Activated T-helper 1 cell treated with anti-CD3 and anti-CD28 coated beads, Interleukin-12 subunit alpha, Interleukin-12 subunit beta, Interleukin-2, Interleukin-4 antibody, amounts not matched to agents 30 ng/mL and 10 ng/mL and 1 ng/mL, durations not matched to agents 14 hours and 24 hours and 36 hours (primary cell): Measurements from ENCODE around the gene METTL26. TPM values are rescaled to one million over a fixed set of nuclear protein-coding genes. Genes with fewer than 3 reads are reported as not detected.
A peak's percentile ranks its signal among the peaks of the same experiment; 100 is the strongest.

Source experiments
- DNase-seq: peaks from one replicate; pipeline ENCODE4 v3.0.0; 2021; ENCODE audit warnings: low spot score
- H3K27ac Mint-ChIP-seq: one replicate; pipeline ENCODE4 v1.8.0; 2021; ENCODE audit warnings: mild to moderate bottlenecking, mixed read lengths
- H3K27me3 Mint-ChIP-seq: one replicate; pipeline ENCODE4 v1.8.0; 2022; ENCODE audit warnings: mild to moderate bottlenecking, moderate library complexity, mixed read lengths; ENCODE audit not compliant: insufficient read depth
- H3K36me3 Mint-ChIP-seq: one replicate; pipeline ENCODE4 v1.8.0; 2021; ENCODE audit warnings: low read depth, mixed read lengths
- H3K4me1 Mint-ChIP-seq: one replicate; pipeline ENCODE4 v1.8.0; 2021; ENCODE audit warnings: low read depth, mixed read lengths
- H3K4me3 Mint-ChIP-seq: one replicate; pipeline ENCODE4 v1.8.0; 2021; ENCODE audit warnings: mild to moderate bottlenecking, moderate library complexity, mixed read lengths
- H3K9me3 Mint-ChIP-seq: one replicate; pipeline ENCODE4 v1.8.0; 2021; ENCODE audit warnings: mixed read lengths
- intact Hi-C: fragments of 100-400 bp; cut with micrococcal nuclease; formaldehyde crosslinking; loops from one replicate; pipeline ENCODE4 v1.15.1; 2024
- total RNA-seq: library from RNA; stranded (reverse); gene quantifications from 2 replicates; pipeline ENCODE4 v1.2.3, GENCODE V29; 2022

Gene METTL26
- total RNA-seq, 1 donor from 2014 or later = 147 TPM

GRCh38 chr16:646679-647172, 10.6 kb upstream of the METTL26 start:
- Mint-ChIP-seq H3K4me1 (no peaks in the 10 kb centered on the region), H3K36me3 (peaks cover 2% of the 10 kb centered on the region), H3K27ac (no peak overlapping the region), H3K27me3 (no peaks in the 10 kb centered on the region), H3K9me3 (no peaks in the 10 kb centered on the region), H3K4me3 (no peak overlapping the region)
- intact Hi-C loops = no loop called here
- DNase-seq = no peak

GRCh38 chr16:645852-646678, 10.0 kb upstream of the METTL26 start:
- H3K27ac Mint-ChIP-seq = no peak overlapping the region

GRCh38 chr16:644556-644955, 8.5 kb upstream of the METTL26 start:
- Mint-ChIP-seq H3K27me3 (no peaks in the 10 kb centered on the region), H3K4me3 (peak overlapping the region; percentile 76), H3K4me1 (no peaks in the 10 kb centered on the region), H3K27ac (no peak overlapping the region), H3K36me3 (peaks cover 2% of the 10 kb centered on the region), H3K9me3 (no peaks in the 10 kb centered on the region)
- no peak for DNase-seq
- intact Hi-C loops = no loop called here

More at GRCh38 chr16:645852-646678, 10.0 kb upstream of the METTL26 start:
- Mint-ChIP-seq H3K4me1 (no peaks in the 10 kb centered on the region), H3K36me3 (peaks cover 2% of the 10 kb centered on the region), H3K27me3 (no peaks in the 10 kb centered on the region), H3K4me3 (no peak overlapping the region), H3K9me3 (no peaks in the 10 kb centered on the region)
- intact Hi-C loops = no loop called here
- DNase-seq = no peak

GRCh38 chr16:643050-643368, 6.9 kb upstream of the METTL26 start:
- H3K9me3 Mint-ChIP-seq = no peaks in the 10 kb centered on the region
- peak overlapping the region; percentile 76 for H3K4me3 Mint-ChIP-seq
- H3K36me3 Mint-ChIP-seq = peaks cover 2% of the 10 kb centered on the region
- no peaks in the 10 kb centered on the region for H3K27me3 Mint-ChIP-seq
- intact Hi-C loops = no loop called here
- no peak overlapping the region for H3K27ac Mint-ChIP-seq
- DNase-seq = no peak
- no peaks in the 10 kb centered on the region for H3K4me1 Mint-ChIP-seq

GRCh38 chr16:642189-643049, 6.3 kb upstream of the METTL26 start:
- no peak overlapping the region for H3K27ac Mint-ChIP-seq

GRCh38 chr16:641326-642188, 5.5 kb upstream of the METTL26 start, which contains the start of gene MCRIP2:
Gene MCRIP2, plus strand, starts transcription at chr16:641828. Its CDS starts 164 bp downstream, at chr16:641992.
- intact Hi-C loops = loop anchor here (1.0 kb wide), 2 partner anchors 8 to 19 kb away; partner anchors contain the start of gene WDR90
- peak; percentile 80 for DNase-seq
- H3K4me3 Mint-ChIP-seq = peak within 1 kb of the TSS; percentile 76

More at GRCh38 chr16:642189-643049, 6.3 kb upstream of the METTL26 start:
- DNase-seq = no peak
- Mint-ChIP-seq H3K4me3 (peak overlapping the region; percentile 76), H3K9me3 (no peaks in the 10 kb centered on the region), H3K27me3 (no peaks in the 10 kb centered on the region), H3K4me1 (no peaks in the 10 kb centered on the region), H3K36me3 (peaks cover 2% of the 10 kb centered on the region)
- intact Hi-C loops = no loop called here

GRCh38 chr16:640614-641013, 4.5 kb upstream of the METTL26 start:
- Mint-ChIP-seq H3K36me3 (peaks cover 2% of the 10 kb centered on the region), H3K9me3 (no peaks in the 10 kb centered on the region), H3K27ac (no peak overlapping the region), H3K4me3 (peak overlapping the region; percentile 67), H3K27me3 (no peaks in the 10 kb centered on the region), H3K4me1 (peaks cover 6% of the 10 kb centered on the region)
- no peak for DNase-seq
- intact Hi-C loops = loop anchor here (1.0 kb wide), 2 partner anchors 9 to 20 kb away; partner anchors contain the start of gene WDR90

More at GRCh38 chr16:641326-642188, 5.5 kb upstream of the METTL26 start, which contains the start of gene MCRIP2:
- Mint-ChIP-seq H3K27ac (no peak within 1 kb of the TSS), H3K27me3 (no peaks in the 10 kb centered on the region), H3K36me3 (peaks cover 2% of the 10 kb centered on the region), H3K9me3 (no peaks in the 10 kb centered on the region), H3K4me1 (peaks cover 3% of the 10 kb centered on the region)

GRCh38 chr16:638836-639235, 2.7 kb upstream of the METTL26 start:
- no peak overlapping the region for H3K27ac Mint-ChIP-seq
- no peaks in the 10 kb centered on the region for H3K9me3 Mint-ChIP-seq
- H3K27me3 Mint-ChIP-seq = no peaks in the 10 kb centered on the region
- no peak for DNase-seq
- intact Hi-C loops = loop anchor here (2.0 to 5.0 kb wide), 4 partner anchors 148 to 1518 kb away; partner anchors contain the start of genes CHTF18, CRAMP1, IFT140 and PGAP6
- H3K36me3 Mint-ChIP-seq = no peaks in the 10 kb centered on the region
- no peak overlapping the region for H3K4me3 Mint-ChIP-seq
- H3K4me1 Mint-ChIP-seq = peaks cover 6% of the 10 kb centered on the region

GRCh38 chr16:638034-638543, 2.0 kb upstream of the METTL26 start:
- Mint-ChIP-seq H3K27me3 (no peaks in the 10 kb centered on the region), H3K27ac (no peak overlapping the region), H3K4me3 (no peak overlapping the region), H3K4me1 (peaks cover 6% of the 10 kb centered on the region), H3K9me3 (no peaks in the 10 kb centered on the region), H3K36me3 (no peaks in the 10 kb centered on the region)
- intact Hi-C loops = loop anchor here (2.0 to 5.0 kb wide), 4 partner anchors 149 to 1519 kb away; partner anchors contain the start of genes CHTF18, CRAMP1, IFT140 and PGAP6
- DNase-seq = no peak

- Mint-ChIP-seq H3K9me3 (no peaks in the 10 kb centered on the region), H3K27ac (no peak overlapping the region), H3K4me1 (peaks cover 6% of the 10 kb centered on the region), H3K4me3 (peak overlapping the region; percentile 85), H3K27me3 (no peaks in the 10 kb centered on the region), H3K36me3 (no peaks in the 10 kb centered on the region)
- intact Hi-C loops = loop anchor here (1.0 to 5.0 kb wide), 8 partner anchors 23 to 1520 kb away; partner anchors contain the start of genes AXIN1, CHTF18, CRAMP1 and DECR2
- DNase-seq = peak; percentile 71
Measured at GRCh38 chr16:637081-638018, 1.2 kb upstream of the METTL26 start.
